Superior temporal gyrus (tissue), 1 donor: Measurements from ENCODE around the gene RB1.

ENCODE experiments used
- DNase-seq: peaks from one replicate; pipeline ENCODE4 v3.0.0-alpha.2; 2016; ENCODE audit errors: extremely low spot score

Gene RB1

DNA sequence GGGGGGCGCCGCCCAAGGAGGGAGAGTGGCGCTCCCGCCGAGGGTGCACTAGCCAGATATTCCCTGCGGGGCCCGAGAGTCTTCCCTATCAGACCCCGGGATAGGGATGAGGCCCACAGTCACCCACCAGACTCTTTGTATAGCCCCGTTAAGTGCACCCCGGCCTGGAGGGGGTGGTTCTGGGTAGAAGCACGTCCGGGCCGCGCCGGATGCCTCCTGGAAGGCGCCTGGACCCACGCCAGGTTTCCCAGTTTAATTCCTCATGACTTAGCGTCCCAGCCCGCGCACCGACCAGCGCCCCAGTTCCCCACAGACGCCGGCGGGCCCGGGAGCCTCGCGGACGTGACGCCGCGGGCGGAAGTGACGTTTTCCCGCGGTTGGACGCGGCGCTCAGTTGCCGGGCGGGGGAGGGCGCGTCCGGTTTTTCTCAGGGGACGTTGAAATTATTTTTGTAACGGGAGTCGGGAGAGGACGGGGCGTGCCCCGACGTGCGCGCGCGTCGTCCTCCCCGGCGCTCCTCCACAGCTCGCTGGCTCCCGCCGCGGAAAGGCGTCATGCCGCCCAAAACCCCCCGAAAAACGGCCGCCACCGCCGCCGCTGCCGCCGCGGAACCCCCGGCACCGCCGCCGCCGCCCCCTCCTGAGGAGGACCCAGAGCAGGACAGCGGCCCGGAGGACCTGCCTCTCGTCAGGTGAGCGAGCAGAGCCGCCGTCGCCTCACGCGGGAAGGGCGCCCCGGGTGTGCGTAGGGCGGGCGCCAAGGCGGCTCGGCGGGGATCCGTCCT, at the start of gene RB1:
TSS of gene RB1 (plus strand) at position 393 of the 784 bp plus-strand sequence. CDS start at position 555, 162 bp downstream.
- peak; percentile 86 for DNase-seq

DNA sequence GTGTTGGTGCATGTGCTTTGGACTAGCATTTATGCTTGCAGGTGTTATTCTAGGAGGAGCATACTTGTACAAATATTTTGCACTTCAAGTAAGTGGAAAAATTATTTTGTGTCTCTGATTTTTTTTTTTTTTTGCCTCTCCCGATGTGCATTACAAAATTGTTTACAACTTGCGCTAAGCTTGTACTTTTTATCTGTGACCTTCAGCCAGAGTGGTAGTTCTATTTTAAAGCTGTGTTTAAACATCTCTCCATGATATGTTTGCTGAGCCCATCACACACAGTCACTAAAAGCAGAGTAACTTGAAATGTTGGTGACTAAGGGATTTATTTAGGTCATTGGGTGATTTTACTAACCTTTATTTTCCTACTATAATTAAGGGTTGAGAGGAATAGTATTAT, 49.7 kb upstream of the RB1 start:
- no peak for DNase-seq

DNA sequence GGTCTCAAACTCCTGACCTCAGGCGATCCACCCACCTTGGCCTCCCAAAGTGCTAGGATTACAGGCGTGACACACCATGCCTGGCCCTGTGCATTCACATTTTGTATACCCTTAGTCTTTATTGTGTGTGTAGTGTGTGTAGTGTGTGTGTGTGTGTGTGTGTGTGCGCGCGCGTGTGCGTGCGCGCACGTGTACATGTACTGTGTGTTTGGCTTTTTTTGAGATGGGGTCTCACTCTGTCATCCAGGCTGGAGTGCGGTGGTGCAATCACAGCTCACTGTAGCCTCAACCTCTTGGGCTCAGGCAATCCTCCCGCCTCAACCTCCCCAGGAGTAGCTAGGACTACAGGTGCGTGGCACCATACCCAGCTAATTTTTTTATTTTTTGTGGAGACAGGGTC, 48.5 kb upstream of the RB1 start:
- DNase-seq: no peak

DNA sequence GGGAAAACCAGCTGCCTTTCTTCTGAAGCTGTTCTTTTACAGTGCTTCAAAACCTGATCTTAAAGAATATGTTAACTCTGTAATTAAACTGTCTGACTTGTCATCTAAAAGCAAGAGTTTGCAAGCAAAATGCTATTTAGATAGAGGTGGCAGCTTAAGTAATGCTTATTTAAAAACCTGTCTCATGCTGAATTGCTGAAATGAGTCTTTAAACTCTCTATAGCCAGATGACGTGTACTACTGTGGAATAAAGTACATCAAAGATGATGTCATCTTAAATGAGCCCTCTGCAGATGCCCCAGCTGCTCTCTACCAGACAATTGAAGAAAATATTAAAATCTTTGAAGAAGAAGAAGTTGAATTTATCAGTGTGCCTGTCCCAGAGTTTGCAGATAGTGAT, 47.6 kb upstream of the RB1 start:
- no peak for DNase-seq

DNA sequence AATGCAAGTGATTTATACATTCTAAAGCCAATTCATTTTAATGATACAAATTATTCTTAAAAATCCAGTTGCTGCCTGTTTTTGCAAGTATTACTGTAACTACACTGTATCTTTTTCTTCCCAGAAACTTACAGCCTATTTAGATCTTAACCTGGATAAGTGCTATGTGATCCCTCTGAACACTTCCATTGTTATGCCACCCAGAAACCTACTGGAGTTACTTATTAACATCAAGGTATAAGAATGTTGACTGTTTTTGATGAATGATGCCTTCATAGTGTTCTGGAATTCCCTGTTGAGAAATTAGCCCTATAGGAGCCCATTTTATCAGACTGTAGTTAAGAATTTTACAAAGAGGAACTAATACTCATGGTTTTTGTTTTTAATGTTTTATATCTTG, 45.5 kb upstream of the RB1 start:
- DNase-seq: no peak

DNA sequence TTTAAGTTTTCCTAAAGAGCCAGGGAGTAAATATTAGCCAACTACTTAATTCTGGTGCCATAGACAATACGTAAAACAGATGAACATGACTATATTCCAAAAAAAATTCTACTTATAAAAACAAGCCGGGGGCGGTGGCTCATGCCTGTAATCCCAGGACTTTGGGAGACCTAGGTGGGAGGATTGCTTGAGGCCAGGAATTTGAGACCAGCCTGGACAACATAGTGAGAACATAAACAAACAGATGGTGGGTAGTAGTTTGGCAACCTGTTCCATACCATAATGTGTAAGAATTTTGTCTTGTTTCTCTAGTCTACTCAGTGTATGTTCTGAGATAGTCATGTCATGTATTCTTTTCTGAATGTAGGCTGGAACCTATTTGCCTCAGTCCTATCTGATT, 45.1 kb upstream of the RB1 start:
- DNase-seq: no peak

DNA sequence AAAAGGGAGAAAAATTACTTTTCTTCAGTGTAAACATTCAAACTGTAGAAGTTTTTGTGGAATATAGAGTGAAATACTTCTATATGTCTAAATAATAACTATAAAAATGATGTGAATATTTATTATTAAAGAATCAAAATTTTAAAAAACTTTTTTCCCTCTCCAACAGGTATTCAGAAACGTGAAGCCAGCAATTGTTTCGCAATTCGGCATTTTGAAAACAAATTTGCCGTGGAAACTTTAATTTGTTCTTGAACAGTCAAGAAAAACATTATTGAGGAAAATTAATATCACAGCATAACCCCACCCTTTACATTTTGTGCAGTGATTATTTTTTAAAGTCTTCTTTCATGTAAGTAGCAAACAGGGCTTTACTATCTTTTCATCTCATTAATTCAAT, 42.6 kb upstream of the RB1 start:
- DNase-seq: no peak

DNA sequence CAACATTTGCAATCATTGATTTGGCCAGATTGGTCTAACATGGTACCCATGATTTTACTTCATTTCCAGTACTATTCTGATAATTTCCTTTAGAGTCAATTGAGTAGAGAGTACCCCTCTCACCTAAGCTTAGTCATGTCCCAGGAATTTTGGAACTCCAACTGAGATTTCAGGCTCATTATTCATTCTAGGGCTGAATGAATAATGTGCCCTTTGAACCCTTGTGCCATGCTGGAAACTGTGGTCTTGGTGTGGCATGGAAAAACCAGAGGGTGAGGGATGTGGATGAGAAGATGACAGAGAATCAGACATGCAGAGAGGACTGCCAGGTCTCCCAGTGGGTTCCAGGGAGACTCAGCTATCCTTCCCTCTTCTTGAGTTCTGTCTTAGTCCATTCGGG, 40.4 kb upstream of the RB1 start:
- no peak for DNase-seq

DNA sequence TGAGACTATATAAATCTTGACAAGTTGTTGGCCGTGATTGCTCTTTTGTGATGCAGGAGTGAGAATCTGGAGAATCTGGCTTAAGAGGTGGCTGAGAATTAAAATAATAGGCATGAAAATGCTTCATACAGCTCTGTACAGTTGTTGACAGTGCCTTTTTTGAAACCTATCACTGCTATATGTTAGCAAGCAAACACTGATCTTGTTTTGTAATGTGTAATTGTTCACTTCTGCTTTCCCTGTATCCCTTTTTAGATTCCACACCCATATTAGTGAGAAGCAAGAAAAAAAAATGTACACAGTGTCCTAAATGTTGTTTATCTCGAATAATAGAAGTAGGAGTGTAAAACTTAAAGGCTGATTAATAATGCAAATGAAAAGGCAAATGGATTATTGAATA, 39.5 kb upstream of the RB1 start:
- DNase-seq: no peak

DNA sequence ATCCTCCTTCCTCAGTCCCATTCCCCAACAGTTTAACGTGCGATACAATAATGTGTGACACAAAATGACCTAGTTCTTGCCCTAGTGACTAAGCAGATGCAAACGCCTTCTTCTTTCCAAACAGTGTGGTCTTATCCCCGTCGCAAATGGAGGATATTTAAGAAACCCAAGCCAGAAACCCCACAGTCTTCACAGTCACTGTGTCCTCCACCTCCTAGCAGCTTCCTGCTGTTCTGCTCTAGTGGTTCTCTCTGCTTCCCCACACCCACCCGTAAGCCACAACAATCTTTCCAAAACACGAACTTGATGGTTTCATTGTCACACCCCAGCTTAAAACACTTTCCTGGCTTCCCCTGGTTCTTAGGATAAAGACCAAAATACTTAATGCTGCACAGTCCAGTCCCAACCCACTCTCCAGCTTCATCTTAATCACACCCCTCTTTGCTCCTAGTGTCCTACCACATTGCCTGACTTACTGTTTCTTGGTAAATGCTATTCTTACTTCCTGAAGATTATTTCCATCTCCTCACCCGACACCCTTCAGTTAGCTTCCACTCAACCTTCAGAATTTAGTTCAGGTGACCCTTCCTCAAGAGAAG, 38.2 kb upstream of the RB1 start:
- no peak for DNase-seq

DNA sequence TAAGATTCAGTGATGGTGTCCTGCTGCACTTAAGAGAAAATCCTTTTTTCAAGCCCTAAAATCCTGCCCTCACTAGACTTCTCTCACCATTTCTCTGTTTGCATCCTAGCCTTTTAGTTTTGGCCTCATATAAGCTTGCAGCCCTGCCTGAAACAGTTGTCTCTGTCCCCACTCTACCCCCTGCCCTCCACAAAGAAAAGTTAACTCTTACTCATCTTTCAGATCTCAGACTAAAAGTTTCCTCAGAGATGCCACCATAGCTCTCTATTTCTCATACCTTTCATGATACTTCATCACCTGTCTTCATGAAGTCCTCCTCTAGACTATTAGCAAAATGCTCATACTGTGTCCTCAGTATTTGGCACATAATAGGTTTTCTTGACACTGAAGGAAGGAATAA, 37.4 kb upstream of the RB1 start:
- DNase-seq: no peak

DNA sequence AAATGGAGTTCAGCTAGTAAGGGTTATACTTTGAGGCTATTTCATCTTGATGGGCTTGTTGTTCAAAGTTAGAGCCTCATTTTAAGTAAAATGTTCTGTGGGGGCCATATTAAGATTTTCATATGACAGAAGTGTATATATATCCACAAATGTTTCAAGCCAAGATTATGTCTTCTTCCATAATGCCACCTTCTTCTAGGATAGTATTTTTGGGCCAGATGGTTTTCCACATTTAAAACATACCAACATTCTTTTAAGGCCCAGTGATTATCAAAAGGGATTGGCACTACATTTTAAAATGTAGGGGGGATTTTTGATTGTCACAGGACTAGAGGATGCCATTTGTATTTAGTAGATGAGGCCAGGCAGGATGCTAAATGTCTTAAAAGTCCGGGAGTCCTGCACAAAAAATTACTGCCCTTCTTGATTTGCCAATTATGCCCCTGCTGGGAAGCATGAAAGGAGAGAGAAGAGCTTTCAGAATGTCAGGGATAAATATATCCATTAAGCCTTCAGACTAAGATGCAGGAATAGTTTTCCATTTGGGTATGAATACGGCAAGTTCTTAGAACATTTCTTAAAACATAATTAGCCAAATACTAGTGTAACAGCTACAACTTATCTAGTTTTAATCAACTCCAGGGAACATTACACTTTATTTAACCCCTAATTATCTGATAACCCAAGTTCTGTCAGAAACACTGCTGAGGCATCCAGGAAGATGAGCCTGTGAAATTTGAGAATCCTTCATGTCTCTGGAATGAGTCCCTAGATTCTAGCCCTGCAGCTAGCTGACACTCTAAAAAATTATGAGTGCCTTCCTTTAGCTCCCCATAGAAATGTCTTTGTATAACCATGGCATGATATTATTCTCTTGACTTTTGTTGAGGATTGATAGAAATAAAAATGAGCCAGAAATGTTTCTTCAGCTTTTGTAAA, 36.6 kb upstream of the RB1 start:
- DNase-seq: no peak

DNA sequence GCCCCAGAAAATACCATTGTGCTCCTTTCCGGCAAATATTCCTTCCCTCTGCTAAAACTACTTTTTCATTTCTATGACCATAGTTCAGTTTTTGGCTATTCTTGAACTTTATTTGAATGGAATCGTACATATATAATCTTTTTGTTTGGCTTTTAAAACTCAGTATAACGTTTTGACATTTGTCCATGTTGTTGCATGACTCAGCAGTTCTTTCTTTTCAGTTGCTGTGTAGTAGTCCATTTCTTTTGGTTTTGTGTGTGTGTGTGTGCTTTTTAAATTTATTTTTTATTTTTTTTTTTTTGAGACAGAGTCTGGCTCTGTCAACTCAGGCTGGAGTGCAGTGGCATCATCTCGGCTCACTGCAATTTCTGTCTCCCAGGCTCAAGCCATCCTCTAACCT, 35.5 kb upstream of the RB1 start:
- DNase-seq: no peak

DNA sequence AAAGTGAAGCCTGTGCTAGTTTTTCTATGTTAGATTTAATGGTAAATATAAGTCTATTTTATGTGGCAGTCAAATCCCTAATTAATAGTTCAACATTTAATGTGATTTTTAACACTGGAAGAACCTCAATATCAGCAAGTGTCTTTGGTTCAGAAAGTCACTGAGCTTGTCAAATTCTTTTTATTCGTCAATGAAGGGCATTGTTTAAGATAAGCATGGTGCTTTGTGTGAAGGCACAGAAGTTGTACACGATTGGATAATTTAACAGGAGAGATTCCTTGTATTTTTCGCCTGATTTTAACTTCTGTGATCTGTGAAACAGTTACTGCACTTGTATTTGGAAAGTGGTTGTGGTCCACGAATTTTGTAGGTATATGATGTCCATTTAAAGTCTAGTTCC, 30.2 kb upstream of the RB1 start:
- DNase-seq: peak; percentile 44

DNA sequence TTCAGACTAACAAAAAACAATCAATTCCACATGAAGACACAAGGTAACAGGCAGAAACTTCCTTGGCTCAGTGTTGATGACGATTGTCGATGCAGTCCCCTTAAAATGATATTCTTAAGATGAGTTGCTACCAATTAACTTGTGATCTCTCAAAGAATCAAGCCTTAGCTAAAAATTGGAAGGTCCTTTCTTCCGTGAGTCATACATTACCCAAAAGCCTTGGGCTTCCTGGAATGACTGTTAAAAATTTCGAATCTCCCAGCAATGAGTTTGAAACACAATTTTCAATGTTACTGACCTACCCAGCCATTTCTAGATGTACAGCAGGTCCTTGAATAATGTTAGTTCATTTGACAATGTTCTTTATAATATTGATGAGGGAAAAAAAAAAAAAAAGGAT, 28.0 kb upstream of the RB1 start:
- DNase-seq: no peak

DNA sequence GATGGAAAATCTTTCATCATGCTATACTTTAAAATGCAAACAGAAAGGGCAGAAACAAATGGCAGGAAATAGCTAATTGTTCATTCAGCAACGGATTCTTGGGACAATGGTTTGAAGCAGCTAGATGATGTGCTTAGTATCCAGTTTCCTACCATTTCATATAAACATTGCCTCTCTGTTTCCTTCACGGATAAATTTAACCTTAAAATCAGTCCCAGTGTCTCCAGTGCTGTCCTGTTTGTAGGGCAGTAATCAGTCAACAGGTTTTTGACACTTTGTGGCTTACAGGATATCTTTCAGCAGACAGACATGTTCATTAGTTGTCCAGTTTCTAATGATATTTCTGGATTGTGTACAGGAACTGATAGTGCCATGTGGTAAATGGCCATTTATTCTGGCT, 24.7 kb upstream of the RB1 start:
- DNase-seq: no peak

DNA sequence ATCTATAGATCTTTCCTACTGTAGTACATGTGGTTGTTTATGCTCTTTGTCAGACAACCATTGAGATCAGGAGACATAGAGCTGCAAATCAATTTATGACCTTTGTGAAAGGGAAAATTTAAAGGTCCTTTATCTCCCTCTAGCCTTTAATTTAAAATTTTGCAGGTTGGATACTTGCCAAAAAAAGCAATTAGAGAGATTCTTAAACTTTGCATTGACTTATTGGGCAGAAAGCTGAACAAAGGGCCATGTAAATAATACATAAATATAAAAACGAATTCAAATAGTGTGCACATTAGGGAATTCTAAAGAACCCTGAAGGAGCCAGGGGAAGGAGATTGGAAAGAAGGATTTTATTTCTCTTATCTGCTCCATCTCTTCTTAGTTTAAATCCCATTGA, 22.0 kb upstream of the RB1 start:
- no peak for DNase-seq

DNA sequence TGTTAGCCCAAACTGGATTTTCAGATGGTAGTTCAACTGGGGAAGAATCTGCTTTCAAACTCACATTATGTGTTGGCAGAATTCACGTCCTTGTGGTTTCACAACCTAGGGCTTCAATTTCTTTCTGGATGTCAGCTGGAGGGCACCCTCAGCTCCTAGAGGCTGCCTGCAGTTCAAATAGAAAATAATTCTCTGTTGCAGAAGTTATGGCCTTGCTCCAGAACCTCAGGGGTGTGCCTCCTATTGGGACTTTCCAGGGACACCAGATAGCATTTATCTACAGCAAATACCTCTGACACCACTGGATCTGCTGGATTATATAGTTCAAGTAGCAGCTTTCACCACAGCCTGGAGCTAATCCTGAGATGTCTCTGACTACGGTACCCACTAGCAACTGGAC, 11.8 kb upstream of the RB1 start:
- DNase-seq: no peak

DNA sequence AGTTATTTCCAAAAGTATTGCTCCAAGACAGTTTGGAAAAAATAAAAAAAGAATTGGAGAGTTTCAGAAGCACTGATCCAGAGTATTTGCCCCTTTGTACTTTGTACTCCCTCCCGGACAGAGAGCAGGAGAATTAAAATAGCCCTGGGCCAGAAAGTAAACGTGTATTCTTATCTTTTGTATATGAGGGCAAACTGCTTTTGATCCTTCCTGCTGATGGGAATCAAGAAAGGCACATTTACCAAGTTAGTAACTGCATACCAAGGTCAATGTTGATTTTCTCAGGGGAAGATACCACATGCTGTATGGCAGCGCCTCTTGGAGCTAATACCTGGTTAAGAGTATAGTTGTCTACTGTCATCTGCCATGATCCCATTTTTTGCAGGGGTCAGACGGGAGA, 10.9 kb upstream of the RB1 start:
- no peak for DNase-seq

DNA sequence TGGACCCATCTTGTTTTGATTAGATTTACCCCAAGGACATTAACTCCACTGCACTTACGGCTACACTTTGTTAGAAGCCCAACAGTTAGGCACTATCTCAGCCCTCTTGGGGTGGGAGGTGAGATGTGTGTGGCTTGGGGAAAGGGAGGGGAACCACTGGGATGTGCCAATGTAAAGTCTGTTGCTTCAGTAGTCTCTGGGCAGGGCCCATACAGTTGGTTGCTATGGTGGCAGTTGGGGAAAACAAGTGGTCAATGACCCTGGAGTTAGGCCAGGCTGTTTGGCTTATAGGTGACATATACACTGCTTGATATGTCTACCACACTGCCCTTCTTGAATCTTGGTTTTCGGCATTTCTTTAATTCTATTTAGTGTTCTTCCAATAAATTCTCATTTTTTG, 8.9 kb upstream of the RB1 start:
- no peak for DNase-seq

DNA sequence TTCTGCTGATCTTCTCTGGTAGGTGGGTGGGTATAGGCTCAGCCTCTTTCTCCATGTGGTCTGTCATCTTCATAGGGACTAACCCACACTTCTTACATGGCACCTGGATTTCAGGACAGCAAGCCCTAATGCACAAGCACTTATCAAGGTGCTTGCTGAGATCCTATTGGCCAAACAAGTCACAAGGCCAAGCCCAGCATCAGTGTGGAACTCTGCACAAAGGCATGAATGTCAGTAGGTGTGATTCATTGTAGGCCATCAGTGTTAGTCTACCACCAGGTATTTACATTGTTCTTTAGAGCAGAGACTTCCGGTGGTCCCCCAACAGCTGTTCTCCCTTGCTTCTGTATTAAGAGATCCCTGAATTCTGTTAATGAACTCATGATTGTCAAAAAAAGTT, 8.3 kb upstream of the RB1 start:
- DNase-seq: no peak

DNA sequence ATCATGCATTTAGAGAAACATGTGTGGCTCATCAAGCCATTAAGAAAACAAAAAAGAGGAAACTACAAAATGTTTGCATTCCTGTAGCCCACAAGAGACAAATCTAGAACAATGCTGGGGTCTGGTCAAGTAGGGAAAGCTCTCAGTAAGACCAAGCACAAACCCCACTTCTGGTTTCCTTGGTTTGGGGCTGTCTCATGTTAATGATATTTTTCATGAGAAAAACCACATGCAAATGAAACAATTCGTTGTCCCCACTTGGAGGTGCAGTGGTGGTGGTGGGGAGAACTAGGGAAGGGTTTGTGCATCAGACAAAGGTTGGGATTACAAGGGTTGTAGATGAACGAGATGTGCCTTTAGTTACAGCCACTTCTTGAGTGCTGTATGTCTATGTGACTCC, 7.0 kb upstream of the RB1 start:
- no peak for DNase-seq
